Measurements from ENCODE around the gene TRIM41.
A peak's percentile ranks its signal among the peaks of the same experiment; 100 is the strongest.

TRIM41 gene

GRCh38 chr5:181189363-181189961 lies 33.6 kb upstream of the TRIM41 start:
- peak overlapping the region; percentile 67 for H3K4me3 ChIP-seq (replicated peaks; ENCODE audit: low read depth, low read length)
- DNase-seq (ENCODE audit: extremely low read depth, low read depth): no peak
- no peak for TF ChIP-seq CTCF (IDR thresholded peaks at IDR 0.05; ENCODE audit: low read depth, low read length, missing control alignments)

GRCh38 chr5:181189962-181190710 lies 32.9 kb upstream of the TRIM41 start:
- H3K4me3 ChIP-seq (replicated peaks; ENCODE audit: low read depth, low read length): peak overlapping the region; percentile 67
- TF ChIP-seq CTCF (IDR thresholded peaks at IDR 0.05; ENCODE audit: low read depth, low read length, missing control alignments): no peak
- DNase-seq (ENCODE audit: extremely low read depth, low read depth): no peak

GRCh38 chr5:181190711-181191525 lies 32.2 kb upstream of the TRIM41 start:
- TF ChIP-seq CTCF (IDR thresholded peaks at IDR 0.05; ENCODE audit: low read depth, low read length, missing control alignments): peak; percentile 21
- H3K4me3 ChIP-seq (replicated peaks; ENCODE audit: low read depth, low read length): peak overlapping the region; percentile 67
- no peak for DNase-seq (ENCODE audit: extremely low read depth, low read depth)

- peak overlapping the region; percentile 67 for H3K4me3 ChIP-seq (replicated peaks; ENCODE audit: low read depth, low read length)
- TF ChIP-seq CTCF (IDR thresholded peaks at IDR 0.05; ENCODE audit: low read depth, low read length, missing control alignments): no peak
- DNase-seq (ENCODE audit: extremely low read depth, low read depth): peak; percentile 69
Observed at GRCh38 chr5:181191526-181192336, 31.4 kb upstream of the TRIM41 start.

- no peak for DNase-seq (ENCODE audit: extremely low read depth, low read depth)
- peak overlapping the region; percentile 67 for H3K4me3 ChIP-seq (replicated peaks; ENCODE audit: low read depth, low read length)
- no peak for TF ChIP-seq CTCF (IDR thresholded peaks at IDR 0.05; ENCODE audit: low read depth, low read length, missing control alignments)
Observed at GRCh38 chr5:181192337-181193046, 30.6 kb upstream of the TRIM41 start.

GRCh38 chr5:181193656-181194055 lies 29.4 kb upstream of the TRIM41 start:
- no peak overlapping the region for H3K4me3 ChIP-seq (replicated peaks; ENCODE audit: low read depth, low read length)
- no peak for TF ChIP-seq CTCF (IDR thresholded peaks at IDR 0.05; ENCODE audit: low read depth, low read length, missing control alignments)
- no peak for DNase-seq (ENCODE audit: extremely low read depth, low read depth)
